HG03159 (cell line): Measurements from ENCODE around the gene ABCA5.

Source experiments
- ATAC-seq: cut with Tn5 transposase; IDR thresholded peaks from one replicate; pipeline ENCODE4 v1.9.1; 2021; ENCODE audit warnings: mild to moderate bottlenecking, moderate library complexity; ENCODE audit not compliant: unreplicated experiment

ABCA5 gene

DNA sequence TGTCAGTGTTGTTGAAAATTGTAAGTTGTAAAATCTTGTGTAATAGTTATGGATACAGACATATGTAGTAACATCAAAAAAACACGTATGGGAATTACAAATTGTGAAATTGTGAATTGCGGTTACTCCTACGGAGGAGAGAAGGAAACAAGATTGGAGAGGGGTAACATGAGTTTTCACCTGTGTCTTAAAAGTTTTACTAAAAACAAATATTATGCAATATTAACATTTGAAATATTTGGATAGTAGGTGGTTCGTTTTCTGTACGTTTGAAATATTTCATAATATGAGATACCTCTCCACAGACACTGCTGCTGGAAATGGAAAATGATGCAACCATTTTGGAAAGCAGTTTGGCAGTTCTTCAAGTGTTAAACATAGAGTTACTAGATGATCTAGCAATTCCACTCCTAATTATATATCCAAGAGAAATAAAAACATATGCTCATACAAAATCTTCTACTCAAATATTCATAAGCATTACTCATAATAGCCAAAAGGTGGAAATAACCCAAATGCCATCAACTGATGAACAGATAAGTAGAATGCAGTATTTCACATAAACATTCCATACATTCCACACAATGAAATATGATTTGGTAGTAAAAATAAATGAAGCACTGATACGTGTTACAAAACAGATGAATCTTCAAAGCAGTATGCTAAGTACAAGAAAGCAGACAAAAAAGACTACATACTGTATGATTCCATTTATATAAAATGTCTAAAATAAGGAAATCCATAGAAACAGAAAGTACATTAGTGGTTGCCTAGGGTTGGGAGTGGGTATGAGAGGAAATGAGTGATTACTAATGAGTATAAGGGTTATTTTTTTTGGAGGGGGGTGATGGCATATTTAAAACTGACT is 57.6 kb downstream of the ABCA5 start:
- ATAC-seq, result no peak

DNA sequence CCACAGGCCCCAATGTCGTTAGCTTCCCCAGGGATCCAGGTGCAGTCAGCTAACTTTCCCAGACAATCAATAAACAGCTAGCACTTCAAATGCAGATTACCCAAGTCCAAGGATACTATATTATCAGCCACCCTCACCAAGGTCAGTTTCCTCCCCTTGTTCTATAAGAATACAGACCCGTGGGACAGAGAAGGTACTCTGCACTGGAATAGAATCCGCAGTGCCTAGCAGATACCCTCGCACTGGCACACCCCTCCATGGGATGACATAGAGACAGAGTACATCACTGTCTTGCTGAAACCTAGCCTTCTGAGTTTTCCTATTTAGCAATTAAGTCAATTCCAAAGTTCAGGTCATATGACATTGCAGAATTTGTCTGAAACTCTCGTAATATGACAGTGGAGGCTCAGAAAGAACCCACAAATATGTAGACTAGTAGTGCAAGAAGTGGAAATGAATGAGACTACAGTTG is 58.4 kb downstream of the ABCA5 start:
- no peak for ATAC-seq

DNA sequence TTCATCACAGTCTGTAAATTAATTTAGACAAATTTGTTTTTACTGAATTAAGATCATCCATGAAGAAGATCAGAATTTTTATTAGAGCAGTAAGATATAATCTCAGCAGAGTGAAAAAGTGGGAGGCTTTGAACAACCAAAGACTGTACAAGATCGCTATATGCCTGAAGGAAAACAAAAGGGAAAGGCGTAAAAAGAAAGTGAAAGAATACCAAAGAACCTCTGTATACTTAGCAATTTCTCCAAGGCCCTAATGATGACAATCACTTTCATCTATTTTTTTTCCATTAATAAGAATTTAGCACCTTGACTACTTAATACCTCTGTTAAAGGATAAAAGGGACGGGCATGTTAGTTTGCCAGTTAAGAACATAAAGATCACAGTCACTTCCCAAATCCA is 59.7 kb downstream of the ABCA5 start:
- ATAC-seq, result no peak

DNA sequence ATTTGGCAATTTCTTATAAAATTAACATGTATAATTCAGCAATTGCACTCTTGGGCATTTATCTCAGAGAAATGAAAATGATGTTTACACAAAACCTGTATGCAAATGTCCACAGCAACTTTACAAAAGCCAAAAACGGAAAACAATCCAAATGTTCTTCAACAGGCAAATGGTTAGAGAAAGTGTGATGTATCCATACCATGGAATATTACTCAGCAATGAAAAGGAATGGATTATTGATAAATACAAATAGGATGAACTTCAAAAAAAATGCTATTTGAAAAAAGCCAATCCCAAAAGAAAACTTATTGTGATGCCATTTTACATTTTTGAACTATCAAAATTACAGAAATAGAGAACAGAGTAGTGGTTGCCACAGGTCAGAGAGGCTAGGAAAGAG is 61.1 kb downstream of the ABCA5 start:
- no peak for ATAC-seq

DNA sequence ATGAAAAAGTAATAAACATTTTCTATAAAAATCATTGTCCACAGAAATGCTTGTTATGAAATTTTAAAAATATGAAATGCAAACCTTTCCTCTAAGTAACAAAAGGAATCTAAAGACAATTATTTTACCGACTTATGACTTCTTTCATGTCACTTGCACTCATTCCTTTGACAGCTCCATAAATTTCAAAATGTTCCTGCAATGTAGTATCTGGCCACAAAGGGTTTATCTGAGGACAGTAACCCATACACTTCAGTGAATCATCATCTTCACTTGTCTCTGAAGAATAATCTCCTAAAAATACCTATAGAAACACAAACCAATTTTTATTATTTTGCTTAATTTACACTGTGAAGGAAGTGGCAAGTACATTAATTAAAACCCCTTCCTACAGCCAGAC is 72.7 kb downstream of the ABCA5 start:
- no peak for ATAC-seq

DNA sequence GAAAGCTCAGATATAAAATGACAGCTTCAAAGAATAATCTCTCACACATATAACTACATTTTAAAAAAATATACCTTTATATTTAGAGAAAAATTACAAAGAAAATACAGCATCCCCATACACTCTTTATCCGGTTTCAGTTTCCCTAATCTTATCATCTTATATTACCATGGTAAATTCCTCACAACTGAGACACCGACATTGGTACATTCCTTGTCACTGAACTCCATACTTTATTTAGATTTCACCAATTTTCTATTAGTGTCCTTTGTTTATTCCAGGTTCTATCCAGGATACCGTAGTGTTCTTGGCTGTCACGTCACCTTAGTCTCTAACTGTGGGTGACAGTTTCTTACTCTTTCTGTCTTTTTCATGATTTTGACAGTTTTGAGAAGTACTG is 76.3 kb downstream of the ABCA5 start:
- no peak for ATAC-seq

DNA sequence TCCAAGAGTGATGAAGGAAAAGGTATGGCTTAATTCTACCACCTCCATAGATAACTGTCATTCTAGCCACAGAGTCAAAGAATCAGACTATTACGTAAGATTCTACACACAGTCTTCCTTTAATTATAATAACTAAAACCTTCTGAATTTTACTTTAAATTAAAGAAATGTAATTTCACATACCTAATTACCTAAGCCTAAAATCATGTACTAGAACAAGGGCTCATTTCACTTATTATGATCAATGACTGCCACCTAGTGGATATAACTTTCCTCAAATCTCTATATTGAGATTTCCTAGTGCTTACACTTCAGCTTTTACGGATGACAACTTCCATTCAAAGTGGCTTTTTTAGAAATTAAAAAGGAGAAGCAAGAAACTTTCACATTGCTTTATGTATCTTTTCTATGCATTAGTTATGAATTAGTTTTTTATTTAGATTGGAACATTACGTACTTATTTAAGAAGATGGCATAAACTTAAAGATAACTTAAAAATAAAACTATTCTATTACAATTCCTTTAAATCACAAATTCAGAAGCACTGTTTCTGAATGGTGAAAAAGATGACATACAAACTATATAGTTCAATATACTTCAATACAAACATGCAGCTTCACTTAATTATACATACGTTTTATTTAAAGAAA is 80.1 kb downstream of the ABCA5 start:
- ATAC-seq, result peak; percentile 74

DNA sequence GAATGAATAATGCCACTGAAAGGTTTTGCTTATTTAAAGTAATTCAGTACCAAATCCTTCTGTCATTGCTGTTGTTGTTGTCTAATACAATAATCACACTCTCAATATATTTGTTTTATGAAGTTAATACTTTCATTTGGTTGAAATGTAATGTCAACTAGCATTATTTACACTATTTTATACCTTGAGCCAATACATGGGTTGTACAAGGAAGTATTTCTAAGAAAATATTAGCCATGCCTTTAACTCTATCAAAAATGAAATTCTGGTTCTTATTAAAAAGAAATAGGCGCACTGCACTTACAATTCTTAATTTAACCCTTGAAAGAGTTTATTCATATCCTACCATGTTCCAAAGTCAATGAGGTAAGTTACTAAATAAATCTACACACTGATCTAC is 80.7 kb downstream of the ABCA5 start:
- no peak for ATAC-seq

DNA sequence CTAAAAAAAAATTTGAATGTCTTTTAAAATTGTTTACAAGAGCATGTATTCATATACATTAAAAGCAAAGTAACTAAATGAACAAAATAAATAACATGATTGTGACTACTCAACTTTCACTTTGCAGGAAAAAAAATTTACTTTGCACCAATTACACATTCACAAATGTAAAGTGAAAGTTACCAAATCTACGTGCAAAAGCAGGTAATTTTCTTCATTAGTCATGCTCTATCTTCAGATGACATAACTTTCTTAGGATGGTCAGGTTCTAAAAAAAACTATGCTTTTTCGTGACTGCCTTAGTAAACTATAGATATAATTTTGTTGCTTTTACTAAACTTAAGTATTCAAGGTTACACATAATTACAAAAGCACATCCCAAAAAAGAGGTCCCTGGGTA is 81.3 kb downstream of the ABCA5 start:
- no peak for ATAC-seq

DNA sequence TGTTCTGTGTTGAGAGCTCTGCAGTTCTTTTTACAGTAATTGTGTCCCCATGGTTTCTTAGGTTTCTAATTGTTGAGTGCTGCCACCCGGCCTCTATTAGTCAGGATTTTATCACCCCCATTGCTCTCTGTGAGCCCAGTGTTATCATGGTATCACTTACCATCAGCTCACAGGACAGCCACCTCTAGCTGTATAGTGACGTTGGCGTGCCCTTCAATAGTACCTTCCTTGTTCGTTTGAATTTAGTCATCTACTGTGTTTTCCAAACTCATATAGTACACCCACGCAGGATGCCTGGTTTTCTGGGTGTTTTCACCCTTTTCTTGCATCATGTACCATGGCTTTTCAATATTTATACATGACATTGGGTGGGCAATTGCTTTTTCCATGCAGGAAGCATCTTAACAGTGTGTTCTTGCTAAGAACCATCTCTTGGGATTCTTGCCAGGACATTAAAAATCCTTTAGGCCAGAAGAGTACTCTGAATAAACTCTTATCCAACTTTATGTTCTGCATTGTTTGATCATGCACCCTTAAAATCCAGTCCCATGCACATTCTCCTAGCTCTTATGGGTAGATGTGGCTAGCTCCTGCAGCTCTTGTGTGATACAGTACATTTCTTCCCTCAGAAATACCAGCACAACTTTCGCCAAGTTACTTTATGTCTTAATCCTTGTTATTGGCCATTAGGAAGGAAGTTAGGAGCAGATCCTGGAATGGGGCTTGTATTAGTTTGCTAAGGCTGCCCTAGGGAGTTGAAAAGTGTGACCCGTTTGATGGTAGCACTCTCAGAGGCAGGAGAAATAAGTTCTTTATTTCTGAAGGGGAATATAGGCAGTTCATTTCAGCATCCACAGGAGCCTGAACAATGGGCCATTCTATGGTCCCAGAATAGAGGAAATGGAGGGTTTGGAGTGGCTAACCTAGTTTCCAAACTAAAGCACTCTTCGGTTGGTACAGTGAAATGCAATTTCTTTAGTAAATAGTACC is 87.0 kb downstream of the ABCA5 start:
- no peak for ATAC-seq

DNA sequence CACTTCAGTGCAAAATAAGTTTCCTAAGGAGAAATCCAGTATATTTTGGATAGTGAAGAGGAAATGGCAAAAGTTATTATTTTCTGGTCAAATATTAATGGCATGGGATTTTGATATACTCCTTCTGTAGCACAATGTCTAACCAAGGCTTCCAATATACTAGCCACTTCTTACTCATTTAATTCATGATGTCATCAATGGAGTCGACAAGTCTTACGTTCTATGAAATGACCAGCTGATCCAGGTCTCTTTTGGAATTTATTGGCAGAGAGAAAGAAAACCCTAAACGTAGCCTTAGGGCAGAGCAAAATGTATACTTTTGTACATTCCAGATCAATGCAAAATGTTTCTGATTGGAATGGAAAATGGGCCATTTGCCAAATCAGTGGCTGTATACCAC is 90.0 kb downstream of the ABCA5 start:
- ATAC-seq, result no peak

DNA sequence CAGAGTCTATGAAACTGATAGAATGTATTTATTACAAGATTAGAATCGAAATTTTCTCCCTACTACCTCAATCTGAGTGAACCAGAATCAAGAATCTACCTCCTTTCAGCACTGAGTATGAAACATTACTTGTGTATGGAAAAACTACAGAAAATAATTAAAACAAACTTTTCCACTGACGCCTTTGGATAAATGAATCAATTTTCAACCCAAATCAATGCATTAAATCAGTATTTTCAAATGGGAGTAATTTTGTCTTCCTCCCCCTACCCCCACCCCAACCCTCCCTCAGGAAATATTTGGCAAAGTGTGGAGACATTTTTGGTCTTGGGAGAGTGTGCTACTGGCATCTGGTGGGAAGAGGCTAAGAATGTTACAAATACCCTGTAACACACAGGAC is 90.5 kb downstream of the ABCA5 start:
- ATAC-seq, result no peak

DNA sequence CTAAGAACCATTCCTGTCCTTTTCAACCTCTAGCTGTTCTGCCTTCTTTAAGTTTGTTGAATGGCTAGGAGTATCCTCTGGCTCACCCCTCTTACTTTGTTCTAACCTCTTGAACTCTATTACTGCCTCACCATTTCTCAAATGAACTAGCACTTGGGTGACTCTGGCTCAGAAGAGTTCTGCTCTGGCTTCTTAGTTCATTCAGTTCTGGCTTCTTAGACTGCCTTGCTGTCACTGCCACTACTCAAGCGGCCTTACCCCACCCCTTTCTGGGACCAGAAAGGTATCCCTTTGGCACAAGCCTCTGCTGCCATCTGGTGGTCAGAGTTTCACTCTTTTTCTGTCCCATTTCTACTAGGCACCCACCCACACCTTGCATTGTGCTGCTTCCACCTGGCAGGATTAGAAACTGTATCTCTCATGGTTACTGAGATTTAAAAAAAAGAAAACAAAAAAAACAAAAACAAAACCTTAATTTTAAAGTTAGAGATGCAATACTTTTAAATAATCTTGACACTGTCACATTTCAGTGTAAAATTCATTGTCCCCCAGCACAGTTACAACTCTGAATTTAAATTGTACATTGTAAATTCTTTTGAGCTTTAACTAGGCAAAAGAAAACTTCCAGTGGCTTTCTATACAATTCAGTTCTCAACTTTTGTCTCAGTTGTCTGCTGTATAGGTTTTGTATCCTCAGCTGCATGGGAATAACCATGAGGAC is 91.4 kb downstream of the ABCA5 start:
- peak; percentile 97 for ATAC-seq

DNA sequence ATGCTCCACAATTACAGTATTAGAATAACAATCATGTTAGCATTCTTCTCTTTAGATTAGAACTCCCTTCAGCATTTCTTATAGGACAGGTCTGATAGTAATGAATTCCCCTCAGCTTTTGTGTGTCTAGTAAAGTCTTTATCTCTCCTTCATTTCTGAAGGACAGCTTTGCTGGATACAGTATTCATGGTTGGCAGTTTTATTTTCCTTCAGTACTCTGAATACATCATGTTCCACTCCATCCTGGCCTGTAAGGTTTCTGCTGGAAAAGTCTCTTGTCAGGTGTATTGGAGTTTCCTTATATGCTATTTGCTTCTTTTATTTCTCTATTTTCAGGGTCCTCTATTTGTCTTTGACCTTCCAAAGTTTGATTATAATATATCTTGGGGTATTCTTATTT is 94.3 kb downstream of the ABCA5 start:
- ATAC-seq, result no peak

DNA sequence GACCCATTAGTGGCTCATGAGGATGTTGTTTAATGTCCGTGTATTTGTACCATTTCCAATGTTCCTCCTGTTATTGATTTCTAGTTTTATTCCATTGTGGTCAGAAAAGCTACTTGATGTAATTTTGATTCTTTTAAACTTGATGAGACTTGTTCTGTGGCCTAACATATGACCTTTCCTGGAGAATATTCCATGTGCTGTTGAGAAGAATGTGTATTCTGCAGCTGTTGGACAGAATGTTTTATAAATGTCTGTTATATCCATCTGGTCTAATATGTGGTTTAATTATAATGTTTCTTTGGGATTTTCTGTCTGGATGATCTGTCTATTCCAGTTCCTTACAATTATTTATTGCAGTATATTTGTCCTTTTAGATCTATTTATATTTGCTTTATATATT is 95.4 kb downstream of the ABCA5 start:
- no peak for ATAC-seq

DNA sequence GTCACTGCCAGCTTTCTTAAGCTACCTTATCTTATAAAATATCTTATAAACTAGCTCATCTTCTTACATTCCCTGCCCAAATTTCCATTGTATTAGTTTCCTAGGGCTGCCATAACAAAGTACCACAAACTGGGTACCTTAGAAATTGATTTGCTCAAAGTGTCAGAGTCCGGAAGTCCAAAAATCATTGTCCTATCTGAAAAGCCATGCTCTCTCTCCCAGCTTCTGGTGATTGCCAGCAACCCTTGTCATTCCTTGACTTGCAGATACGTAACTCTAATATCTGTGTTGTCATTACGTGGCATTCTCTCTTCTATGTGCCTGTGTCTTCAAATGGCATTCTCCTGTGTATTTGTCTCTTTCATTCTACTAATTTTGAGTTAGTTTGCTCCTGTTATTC is 96.0 kb downstream of the ABCA5 start:
- no peak for ATAC-seq

DNA sequence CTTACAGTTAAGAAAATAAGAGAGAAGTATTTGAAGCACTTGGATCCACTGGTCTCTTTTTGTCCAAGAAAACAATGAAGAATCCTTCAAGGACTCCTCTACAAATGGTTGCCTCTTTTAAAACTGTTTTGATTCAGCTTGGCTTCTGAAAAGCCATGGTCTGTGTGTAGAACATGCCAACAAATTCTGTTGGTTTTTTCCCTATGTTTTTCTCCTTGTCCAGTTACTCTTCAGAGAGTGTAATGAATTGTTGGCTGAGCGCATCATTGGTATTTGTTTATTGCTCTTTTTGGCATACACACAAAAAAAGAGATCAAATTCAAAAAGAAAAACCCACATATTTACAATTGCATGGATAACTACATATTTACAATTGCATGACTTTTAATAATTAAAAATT is 98.4 kb downstream of the ABCA5 start, which contains the start of gene ABCA10:
Gene ABCA10, minus strand, starts transcription at position 249 of the 400 bp plus-strand sequence. CDS start 3,466 bp downstream, outside the sequence.
- no peak for ATAC-seq

DNA sequence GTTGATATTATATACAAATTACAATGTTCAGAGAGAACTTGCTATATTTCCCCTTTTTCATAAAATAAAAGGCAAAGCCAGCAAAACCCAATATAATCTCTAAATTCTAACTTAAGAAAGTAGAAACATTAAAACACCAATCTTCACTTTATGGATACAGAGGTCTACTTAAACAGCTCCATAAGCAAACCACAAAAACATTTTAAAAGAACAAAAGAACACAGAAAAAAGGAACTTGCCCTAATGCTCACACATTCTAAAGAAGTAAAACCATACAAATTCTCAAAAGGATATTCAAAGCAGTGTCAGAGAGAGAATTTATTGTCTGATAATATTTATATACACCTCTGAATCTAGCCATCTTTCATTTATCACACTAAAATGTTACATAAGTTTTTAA is 98.9 kb downstream of the ABCA5 start:
- ATAC-seq, result no peak

DNA sequence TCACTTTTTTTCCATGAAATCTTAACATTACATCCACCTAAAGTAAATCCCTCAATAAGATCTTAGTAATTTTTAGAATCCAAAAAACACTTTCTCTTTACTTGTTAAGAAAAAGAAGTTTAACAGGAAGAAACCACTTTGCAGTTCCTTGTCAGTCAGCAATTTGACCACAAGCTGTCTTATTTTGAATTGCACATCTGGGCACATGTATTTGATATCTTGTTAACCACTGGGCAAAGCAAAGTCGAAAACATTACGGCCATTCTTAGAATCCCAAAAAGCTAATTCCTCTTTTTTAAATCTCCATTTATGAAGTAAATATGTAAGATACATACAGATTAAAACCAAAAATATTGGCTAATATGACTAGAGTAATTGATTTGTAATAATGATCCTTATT is 99.4 kb downstream of the ABCA5 start:
- ATAC-seq, result no peak

DNA sequence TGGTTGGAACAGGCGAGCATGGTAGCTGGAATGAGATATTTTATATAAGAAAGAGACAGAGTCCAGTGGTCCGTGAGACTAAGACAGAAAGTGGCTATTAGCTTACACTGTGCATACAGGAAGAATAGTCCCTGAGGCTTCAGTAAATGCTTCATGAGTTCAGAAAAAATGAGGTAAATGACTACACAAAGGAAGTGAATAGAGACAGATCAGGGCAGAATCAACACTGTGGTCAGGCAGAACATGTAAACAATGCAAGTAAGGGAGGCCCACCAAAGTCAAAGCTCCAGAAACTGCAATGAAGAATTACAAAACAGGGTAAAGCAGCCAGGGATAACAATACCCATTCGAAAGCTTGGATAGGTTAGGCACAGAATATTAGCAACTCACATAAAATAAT is 103.1 kb downstream of the ABCA5 start:
- ATAC-seq, result peak; percentile 99
